ENCODE data around the gene ZBED2.

ZBED2 gene

DNA sequence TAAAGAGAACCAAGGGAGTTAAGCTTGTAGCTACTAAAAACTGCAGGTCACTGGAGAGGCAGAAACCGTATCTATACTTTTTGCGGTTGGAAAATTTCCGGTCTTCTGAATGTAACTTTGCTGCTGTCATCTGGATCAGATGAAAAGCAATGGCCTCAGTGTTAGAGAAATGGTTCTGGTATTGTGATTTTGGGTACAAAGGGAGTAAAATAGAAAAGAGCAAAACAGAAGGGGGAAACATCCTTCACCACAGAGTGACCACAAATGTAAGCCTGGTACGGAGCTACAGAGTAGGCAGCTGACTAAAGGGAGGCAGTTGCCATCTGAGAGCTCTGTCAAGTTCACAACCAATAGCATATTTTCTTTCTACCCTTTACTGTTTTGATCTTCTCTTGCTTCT lies 47.5 kb downstream of the ZBED2 start:
- no peaks in the 10 kb centered on the region for H3K9me3 ChIP-seq (ENCODE audit: insufficient read depth, low read depth, low read length)
- DNase-seq = no peak
- H3K14ac ChIP-seq (ENCODE audit: low read length) = no peak overlapping the region
- no peak overlapping the region for H2BK120ac ChIP-seq (ENCODE audit: insufficient read depth, low read length, poor library complexity)
- no CpG with 5 or more reads among the region's 4 CpGs for WGBS (ENCODE audit: extremely low coverage, insufficient coverage, insufficient read length)
- no peak overlapping the region for H2BK5ac ChIP-seq (ENCODE audit: low read depth, low read length, poor library complexity)
- H3K4me1 ChIP-seq (ENCODE audit: control insufficient read depth in 1 of 2, insufficient read depth in 2 of 2, low read length in 2 of 2) = no peaks in the 10 kb centered on the region
- no peak overlapping the region for H3K18ac ChIP-seq (ENCODE audit: low read length)
- H4K8ac ChIP-seq (ENCODE audit: low read depth, low read length) = no peak overlapping the region
- no peaks in the 10 kb centered on the region for H3K27me3 ChIP-seq (ENCODE audit: insufficient read depth, low read length)
- no peak overlapping the region for H4K91ac ChIP-seq (ENCODE audit: low read depth, low read length)
- no peak overlapping the region for H3K9ac ChIP-seq (ENCODE audit: low read length)
- no peak overlapping the region for H2AFZ ChIP-seq (ENCODE audit: insufficient read depth, low read length, poor library complexity)
- H3K23ac ChIP-seq (ENCODE audit: low read length) = no peak overlapping the region
- no peak overlapping the region for H3K4me2 ChIP-seq (ENCODE audit: low read length)
- H3K79me2 ChIP-seq (ENCODE audit: control insufficient read depth, insufficient read depth, low read length, poor library complexity) = no peaks in the 10 kb centered on the region
- no peak overlapping the region for H3K4me3 ChIP-seq (ENCODE audit: low read depth, low read length)
- H4K12ac ChIP-seq (ENCODE audit: low read depth, low read length) = no peak overlapping the region
- no peak overlapping the region for H3K27ac ChIP-seq (ENCODE audit: low read depth, low read length)
- H2AK5ac ChIP-seq (ENCODE audit: low read length) = no peak overlapping the region
- no peak overlapping the region for H3K4ac ChIP-seq (ENCODE audit: low read depth, low read length)
- peaks cover 0 to 3% of the 10 kb centered on the region in 2 experiments for H3K36me3 ChIP-seq (ENCODE audit: control insufficient read depth in 1 of 2, insufficient read depth in 2 of 2, low read length in 2 of 2)
- H3K79me1 ChIP-seq (ENCODE audit: low read length) = peaks cover 2% of the 10 kb centered on the region
- no peak overlapping the region for H2BK12ac ChIP-seq (ENCODE audit: low read length)

DNA sequence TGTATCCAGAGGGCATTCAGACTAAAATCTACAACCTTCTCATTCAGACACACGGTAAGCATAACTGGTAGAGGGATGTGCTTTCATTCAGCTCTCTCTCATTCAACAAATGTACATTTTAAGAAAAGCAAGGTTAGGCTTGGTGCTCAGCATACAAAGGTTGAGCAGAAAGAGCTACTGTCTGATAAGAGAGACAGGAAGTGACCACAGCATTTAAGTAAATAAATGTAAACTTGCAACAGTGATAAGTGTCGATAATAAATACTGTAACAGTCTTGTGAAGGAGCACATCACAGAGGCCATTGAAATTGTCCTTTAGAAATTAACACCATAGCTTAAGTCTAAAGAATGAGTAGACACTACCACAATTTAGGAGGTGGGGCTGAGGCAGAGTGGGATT lies 49.8 kb downstream of the ZBED2 start:
- Histone ChIP-seq H3K79me1 (ENCODE audit: low read length) (peaks cover 7% of the 10 kb centered on the region), H3K14ac (ENCODE audit: low read length) (no peak overlapping the region), H2AK5ac (ENCODE audit: low read length) (no peak overlapping the region), H2BK120ac (ENCODE audit: insufficient read depth, low read length, poor library complexity) (no peak overlapping the region), H2AFZ (ENCODE audit: insufficient read depth, low read length, poor library complexity) (no peak overlapping the region), H3K36me3 (ENCODE audit: control insufficient read depth in 1 of 2, insufficient read depth in 2 of 2, low read length in 2 of 2) (peaks cover 0 to 3% of the 10 kb centered on the region in 2 experiments), H3K4me2 (ENCODE audit: low read length) (no peak overlapping the region), H3K23ac (ENCODE audit: low read length) (no peak overlapping the region), H4K12ac (ENCODE audit: low read depth, low read length) (no peak overlapping the region), H2BK5ac (ENCODE audit: low read depth, low read length, poor library complexity) (no peak overlapping the region), H3K4ac (ENCODE audit: low read depth, low read length) (no peak overlapping the region), H4K8ac (ENCODE audit: low read depth, low read length) (no peak overlapping the region), H3K4me1 (ENCODE audit: control insufficient read depth in 1 of 2, insufficient read depth in 2 of 2, low read length in 2 of 2) (peaks cover 0 to 1% of the 10 kb centered on the region in 2 experiments), H3K27ac (ENCODE audit: low read depth, low read length) (no peak overlapping the region), H4K91ac (ENCODE audit: low read depth, low read length) (no peak overlapping the region), H3K9me3 (ENCODE audit: insufficient read depth, low read depth, low read length) (no peaks in the 10 kb centered on the region), H3K27me3 (ENCODE audit: insufficient read depth, low read length) (no peaks in the 10 kb centered on the region), H3K18ac (ENCODE audit: low read length) (no peak overlapping the region), H3K79me2 (ENCODE audit: control insufficient read depth, insufficient read depth, low read length, poor library complexity) (no peaks in the 10 kb centered on the region), H3K9ac (ENCODE audit: low read length) (no peak overlapping the region), H2BK12ac (ENCODE audit: low read length) (no peak overlapping the region), H3K4me3 (ENCODE audit: low read depth, low read length) (no peak overlapping the region)
- no peak for DNase-seq
- WGBS (ENCODE audit: extremely low coverage, insufficient coverage, insufficient read length) = no CpG with 5 or more reads among the region's 2 CpGs

Data from trophoblast cell (in vitro differentiated cells and primary cell).